Rectal smooth muscle tissue (tissue), 1 donor: Measurements from ENCODE around the gene EPN1.

ENCODE experiments used
- H3K27ac ChIP-seq: one replicate; pipeline ENCODE4 v1.7.0; 2013; ENCODE audit warnings: low read depth, low read length, inconsistent platforms
- H3K27me3 ChIP-seq: one replicate; pipeline ENCODE4 v1.7.0; 2013; ENCODE audit warnings: low read length; ENCODE audit not compliant: control insufficient read depth, insufficient read depth
- H3K36me3 ChIP-seq: one replicate; pipeline ENCODE4 v1.7.0; 2013; ENCODE audit warnings: low read length; ENCODE audit not compliant: control insufficient read depth, insufficient read depth
- H3K4me1 ChIP-seq: one replicate; pipeline ENCODE4 v1.7.0; 2013; ENCODE audit warnings: low read length; ENCODE audit not compliant: control insufficient read depth, insufficient read depth
- H3K4me3 ChIP-seq: one replicate; pipeline ENCODE4 v1.7.0; 2013; ENCODE audit warnings: low read length
- H3K9ac ChIP-seq: one replicate; pipeline ENCODE4 v1.7.0; 2013; ENCODE audit warnings: low read length

EPN1 gene

DNA sequence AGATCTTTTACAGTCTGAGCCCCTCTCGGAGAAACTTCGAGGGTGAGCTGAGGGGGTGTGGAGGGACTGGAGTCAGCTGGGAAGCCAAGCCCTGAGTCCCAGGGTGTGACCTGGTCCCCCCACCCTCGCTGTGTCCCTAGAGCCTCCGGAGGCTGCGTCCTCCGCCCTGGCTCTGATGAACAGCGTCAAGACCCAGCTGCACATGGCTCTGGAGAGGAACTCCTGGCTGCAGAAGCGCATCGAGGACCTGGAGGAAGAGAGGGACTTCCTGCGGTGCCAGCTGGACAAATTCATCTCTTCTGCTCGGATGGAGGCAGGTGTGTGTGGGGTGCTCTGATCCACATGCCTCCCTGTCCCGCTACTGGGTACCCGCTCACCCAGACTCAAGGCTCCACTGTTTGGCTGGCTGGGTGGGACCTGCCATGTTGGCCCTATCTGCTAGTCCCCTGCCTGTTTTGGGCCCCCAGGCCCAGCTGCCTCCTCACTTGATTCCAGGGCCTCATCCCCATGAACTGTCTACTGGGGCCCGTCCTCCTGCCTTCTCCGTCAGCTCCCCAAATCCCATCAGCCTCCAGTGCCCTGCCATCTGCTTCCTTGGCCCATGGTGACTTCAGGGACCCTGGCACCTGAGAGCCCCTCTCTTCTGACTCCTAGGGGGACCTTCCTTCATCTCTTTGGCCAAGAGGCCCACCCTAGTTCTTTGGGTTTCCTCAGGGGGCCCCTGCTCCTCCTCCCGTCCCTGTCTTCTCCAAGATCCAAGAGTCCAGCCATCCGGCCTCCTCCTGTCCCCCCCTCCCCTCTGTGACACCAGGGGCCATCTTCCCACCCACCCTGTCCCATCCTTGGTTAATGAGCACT is 25.5 kb upstream of the EPN1 start:
- peaks cover 14% of the 10 kb centered on the region for H3K4me1 ChIP-seq
- no peaks in the 10 kb centered on the region for H3K36me3 ChIP-seq
- H3K9ac ChIP-seq: no peak overlapping the region
- H3K27me3 ChIP-seq: no peaks in the 10 kb centered on the region
- peak overlapping the region; percentile 79 for H3K27ac ChIP-seq
- H3K4me3 ChIP-seq: peak overlapping the region; percentile 82

DNA sequence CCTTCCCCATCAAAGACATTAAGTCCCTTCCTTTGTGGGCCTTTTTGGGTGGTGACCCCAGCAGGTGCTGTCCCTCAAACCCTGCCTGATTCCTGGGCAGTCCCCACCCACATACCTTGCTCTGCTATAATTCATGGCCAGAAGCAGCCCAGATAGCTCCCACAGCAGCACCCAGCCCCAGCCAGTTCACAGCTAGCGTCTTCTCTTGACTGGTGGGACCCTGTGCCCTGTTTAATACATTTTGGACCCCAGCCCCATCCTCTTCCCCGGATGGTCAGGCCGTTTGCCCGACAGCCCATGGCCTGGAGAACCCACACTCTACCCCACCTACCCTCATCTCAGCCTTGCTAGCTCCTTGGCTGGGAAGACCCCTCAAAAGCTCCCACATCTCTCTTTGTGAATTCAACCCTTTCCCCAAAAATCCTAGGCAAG is 24.9 kb upstream of the EPN1 start:
- no peak overlapping the region for H3K4me3 ChIP-seq
- no peaks in the 10 kb centered on the region for H3K36me3 ChIP-seq
- H3K27me3 ChIP-seq: no peaks in the 10 kb centered on the region
- no peak overlapping the region for H3K9ac ChIP-seq
- peaks cover 13% of the 10 kb centered on the region for H3K4me1 ChIP-seq
- no peak overlapping the region for H3K27ac ChIP-seq

DNA sequence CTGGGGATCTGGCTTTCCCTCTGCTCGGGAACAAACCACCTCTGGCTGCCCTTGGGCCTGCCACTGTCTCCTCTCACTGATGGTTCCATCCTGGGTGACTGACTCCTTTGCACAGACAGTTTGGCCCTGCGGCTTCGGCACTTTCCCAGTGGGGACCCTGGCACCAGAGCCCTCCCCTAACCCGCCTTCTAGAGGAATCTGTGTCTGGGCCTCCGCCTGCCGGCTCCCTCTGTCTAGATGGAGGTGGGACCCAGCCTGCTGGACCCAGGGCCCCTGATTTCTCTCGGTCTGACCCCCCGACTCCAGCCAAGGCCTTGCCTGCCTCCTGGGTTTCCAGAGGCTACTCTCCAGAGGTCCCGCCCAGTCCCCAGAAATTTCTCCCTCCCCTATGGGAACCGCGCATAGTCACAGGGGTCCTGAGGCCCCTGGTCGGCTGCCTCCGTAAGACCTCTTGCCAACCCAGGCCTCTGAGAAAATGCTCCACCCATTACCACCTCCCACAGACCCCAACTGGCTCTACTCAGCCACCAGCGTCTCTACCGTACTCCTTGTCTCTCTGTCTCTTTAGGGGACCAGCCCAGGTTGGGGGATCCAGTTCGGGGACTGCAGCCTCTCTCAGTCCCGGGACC is 24.3 kb upstream of the EPN1 start:
- peaks cover 15% of the 10 kb centered on the region for H3K4me1 ChIP-seq
- no peak overlapping the region for H3K27ac ChIP-seq
- no peaks in the 10 kb centered on the region for H3K27me3 ChIP-seq
- H3K9ac ChIP-seq: no peak overlapping the region
- H3K36me3 ChIP-seq: no peaks in the 10 kb centered on the region
- no peak overlapping the region for H3K4me3 ChIP-seq

DNA sequence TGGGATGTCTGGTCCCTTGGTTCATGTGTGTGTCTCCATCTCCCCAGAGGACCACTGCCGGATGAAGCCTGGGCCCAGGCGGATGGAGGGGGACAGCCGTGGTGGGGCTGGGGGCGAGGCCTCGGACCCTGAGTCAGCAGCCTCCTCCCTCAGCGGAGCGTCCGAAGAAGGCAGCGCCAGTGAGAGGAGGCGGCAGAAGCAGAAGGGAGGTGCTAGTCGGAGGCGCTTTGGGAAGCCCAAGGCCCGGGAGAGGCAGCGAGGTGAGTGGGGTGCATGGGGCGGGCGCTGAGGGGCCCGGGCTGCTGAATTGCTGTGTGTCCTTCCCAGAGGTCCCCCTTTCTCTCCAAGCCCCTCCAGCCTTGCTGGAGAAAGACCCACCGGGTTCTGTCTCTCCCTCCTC is 23.8 kb upstream of the EPN1 start:
- H3K4me1 ChIP-seq: peaks cover 20% of the 10 kb centered on the region
- no peak overlapping the region for H3K9ac ChIP-seq
- H3K36me3 ChIP-seq: no peaks in the 10 kb centered on the region
- no peak overlapping the region for H3K27ac ChIP-seq
- no peaks in the 10 kb centered on the region for H3K27me3 ChIP-seq
- H3K4me3 ChIP-seq: no peak overlapping the region

DNA sequence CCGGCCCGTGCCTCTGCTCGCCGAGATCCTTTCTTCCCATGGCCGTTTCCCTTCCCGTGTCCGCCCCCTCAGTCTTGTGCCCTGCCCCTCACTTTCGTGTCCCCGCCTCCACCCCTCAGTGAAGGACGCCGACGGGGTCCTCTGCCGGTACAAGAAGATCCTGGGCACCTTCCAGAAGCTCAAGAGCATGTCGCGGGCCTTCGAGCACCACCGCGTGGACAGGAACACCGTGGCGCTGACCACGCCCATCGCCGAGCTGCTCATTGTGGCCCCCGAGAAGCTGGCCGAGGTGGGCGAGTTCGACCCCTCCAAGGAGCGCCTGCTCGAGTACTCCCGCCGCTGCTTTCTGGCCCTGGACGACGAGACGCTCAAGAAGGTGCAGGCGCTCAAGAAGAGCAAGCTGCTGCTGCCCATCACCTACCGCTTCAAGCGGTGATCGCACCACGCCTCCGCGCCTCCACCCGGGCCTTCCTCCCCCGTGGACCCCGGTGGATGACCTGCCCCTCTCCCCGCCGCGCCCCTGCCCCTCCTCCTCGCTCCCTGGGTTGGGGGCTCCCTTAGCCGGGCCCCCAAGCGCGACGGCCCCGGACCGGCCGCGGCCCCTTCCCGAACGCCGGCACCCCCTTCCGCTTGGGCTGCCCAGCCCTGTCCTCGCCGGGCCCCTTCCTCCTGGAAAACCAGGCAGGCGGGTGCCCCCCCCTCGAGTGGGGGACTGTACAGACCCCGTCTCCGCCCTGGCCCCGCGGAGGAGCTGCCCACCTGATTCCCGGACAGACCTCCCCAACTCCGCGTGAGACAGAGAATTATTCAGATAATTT is 22.5 kb upstream of the EPN1 start:
- Histone ChIP-seq H3K4me3 (no peak overlapping the region), H3K9ac (no peak overlapping the region), H3K27me3 (no peaks in the 10 kb centered on the region), H3K36me3 (no peaks in the 10 kb centered on the region), H3K27ac (no peak overlapping the region), H3K4me1 (peaks cover 28% of the 10 kb centered on the region)

DNA sequence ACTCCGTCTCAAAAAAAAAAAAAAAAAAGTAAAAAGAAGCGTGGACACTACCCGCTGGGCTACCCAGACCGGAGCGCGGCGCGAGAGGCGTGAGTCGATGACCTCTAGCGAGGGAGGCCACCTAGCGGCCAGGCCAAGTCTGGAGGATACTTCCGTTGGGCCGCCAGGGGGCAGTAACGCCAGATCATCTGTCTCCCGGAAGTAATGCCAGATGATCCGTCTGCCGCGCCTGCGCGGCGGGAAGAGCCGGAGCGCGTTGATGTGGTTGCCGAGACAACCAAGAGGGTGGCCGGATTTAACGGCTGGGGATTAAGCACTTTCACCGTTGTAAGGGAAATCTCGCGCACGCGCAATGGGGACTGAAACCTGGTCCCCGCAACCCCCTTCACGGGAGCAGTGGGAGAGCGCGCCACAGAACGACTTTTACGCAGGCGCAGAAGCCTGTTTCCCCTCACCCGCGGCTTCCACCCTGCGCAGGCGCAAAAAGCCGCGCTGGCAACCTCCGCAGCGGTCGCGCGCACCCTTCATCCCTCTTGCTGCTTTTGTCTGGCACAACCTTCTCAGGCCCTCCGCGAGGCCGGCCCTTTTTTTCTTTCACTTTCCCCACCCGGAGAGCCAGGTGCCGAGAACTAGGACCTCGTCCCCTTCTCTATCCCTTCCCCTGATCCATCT is 21.2 kb upstream of the EPN1 start:
- Histone ChIP-seq H3K4me1 (peaks cover 26% of the 10 kb centered on the region), H3K9ac (peak overlapping the region; percentile 100), H3K27me3 (no peaks in the 10 kb centered on the region), H3K4me3 (peak overlapping the region; percentile 84), H3K36me3 (no peaks in the 10 kb centered on the region), H3K27ac (peak overlapping the region; percentile 99)

DNA sequence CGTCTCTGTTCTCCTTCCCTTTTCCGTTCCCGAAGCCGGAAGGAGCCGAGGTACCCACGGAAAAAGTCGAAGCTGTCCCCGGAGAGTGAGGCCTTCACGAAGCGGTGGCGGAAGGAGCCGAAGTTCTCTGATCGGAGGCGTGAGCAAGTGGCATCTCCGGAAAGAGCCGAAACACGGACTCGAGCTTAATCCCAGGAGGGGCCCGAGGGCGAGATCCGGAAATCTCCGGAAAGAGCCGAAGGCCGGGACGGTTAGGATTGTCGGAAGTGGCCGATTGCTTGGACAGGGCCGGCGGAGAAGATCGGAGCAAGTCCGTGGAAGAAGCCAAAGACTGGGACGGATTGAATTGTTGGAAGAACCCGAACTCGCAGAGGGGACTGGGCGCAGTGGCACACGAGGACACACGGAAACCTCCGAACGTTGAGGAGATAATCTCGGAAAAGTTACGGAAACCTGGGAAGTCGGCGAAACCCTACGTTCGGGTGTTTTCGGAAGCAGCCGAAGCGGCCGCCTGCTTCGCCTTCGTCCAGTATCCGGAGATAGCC is 20.6 kb upstream of the EPN1 start:
- Histone ChIP-seq H3K27me3 (no peaks in the 10 kb centered on the region), H3K9ac (peak overlapping the region; percentile 100), H3K27ac (peak overlapping the region; percentile 99), H3K4me1 (peaks cover 21% of the 10 kb centered on the region), H3K4me3 (peak overlapping the region; percentile 84), H3K36me3 (no peaks in the 10 kb centered on the region)

DNA sequence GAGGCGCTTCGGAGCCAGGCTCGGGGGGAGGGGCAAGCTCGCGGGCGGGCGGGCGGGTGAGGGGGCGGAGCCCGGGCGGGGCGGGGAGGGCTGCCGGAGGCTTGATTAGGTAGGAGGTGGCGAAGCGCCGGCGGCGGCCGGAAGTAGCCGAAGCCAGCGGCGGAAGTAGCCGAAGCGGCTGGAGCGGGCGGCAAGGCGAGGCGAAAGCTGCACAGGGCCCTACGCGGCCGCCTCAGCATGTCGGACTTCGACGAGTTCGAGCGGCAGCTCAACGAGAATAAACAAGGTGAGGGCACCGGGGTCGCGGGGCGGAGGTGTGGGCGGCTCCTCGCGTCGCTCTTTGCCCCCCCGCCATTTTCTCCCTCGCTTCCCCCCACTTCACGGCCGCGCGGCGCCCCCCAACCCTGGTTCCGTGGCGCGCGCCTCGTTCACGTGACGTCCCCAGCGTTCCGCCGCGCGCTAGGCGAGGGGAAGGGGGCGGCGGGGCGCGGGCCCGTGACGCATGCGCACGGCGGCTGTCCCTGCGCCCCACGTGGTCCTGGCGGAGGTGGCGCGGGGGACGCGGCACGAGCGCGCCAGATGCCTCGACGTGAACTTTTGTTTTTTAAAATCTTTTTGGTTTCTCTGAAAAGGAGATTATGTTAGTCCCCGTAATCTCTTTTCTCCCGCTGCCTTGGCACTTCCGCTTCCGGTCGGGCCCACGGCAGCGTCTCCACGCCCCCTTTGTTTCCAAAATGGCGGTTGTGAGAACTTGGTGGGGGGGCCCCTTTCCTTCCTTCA is 20.0 kb upstream of the EPN1 start, which contains the start of gene U2AF2:
TSS of gene U2AF2 (plus strand) at position 168 of the 780 bp plus-strand sequence. CDS start at position 238, 70 bp downstream.
- Histone ChIP-seq H3K27ac (peak within 1 kb of the TSS; percentile 99), H3K36me3 (peaks cover 4% of the 10 kb centered on the region), H3K9ac (peak within 1 kb of the TSS; percentile 100), H3K4me3 (peak within 1 kb of the TSS; percentile 84), H3K4me1 (peaks cover 21% of the 10 kb centered on the region), H3K27me3 (no peaks in the 10 kb centered on the region)

DNA sequence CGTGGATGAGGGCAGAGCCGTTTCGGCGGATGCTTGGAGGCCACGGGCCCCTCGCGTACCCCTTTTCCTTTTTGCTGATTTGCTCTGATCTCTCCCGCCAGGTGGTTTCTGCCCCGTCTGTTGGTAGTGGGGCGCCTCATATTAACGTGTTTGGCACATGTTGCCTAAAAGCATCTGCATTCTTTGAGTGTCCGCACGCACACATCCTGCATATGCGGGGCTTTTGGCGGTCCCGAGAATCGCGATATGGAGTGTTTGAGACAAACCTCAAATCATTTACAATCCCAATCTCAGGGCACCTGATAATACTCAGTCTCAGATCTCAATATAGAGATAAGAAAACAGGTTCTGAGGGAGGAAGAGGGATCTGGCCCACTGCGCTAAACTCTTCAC is 19.4 kb upstream of the EPN1 start:
- no peaks in the 10 kb centered on the region for H3K27me3 ChIP-seq
- H3K4me1 ChIP-seq: peaks cover 21% of the 10 kb centered on the region
- H3K36me3 ChIP-seq: peaks cover 4% of the 10 kb centered on the region
- H3K27ac ChIP-seq: peak overlapping the region; percentile 98
- H3K9ac ChIP-seq: peak overlapping the region; percentile 35
- H3K4me3 ChIP-seq: peak overlapping the region; percentile 80

DNA sequence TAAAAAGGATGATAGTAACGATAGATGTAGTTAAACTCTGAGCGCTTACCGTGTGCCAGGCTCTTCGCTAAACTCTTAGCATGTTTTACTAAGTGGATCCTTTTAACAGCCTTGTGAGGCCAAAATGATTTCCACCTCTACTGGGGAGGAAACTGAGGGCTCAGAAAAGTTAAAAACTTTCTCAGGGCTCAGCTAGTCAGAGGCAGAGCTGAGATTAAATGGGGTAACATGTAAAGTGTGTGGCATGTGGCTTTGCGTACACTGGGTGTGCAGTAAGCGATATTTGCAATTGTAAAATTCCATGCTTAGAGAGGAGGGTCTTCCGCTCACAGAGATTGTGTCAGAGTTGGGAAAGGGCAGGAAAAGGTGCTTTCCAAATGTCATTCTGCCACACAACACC is 18.5 kb upstream of the EPN1 start:
- Histone ChIP-seq H3K4me1 (peaks cover 21% of the 10 kb centered on the region), H3K4me3 (peak overlapping the region; percentile 80), H3K9ac (no peak overlapping the region), H3K27ac (no peak overlapping the region), H3K36me3 (peaks cover 11% of the 10 kb centered on the region), H3K27me3 (no peaks in the 10 kb centered on the region)
